K562 (cell line): ENCODE results near the gene CHML. TPM values are rescaled to one million over a fixed set of nuclear protein-coding genes. Genes with fewer than 3 reads are reported as not detected.
A peak's percentile ranks its signal among the peaks of the same experiment; 100 is the strongest.

Source experiments
- ATAC-seq: fragments of 200-7000 bp; cut with Tn5 transposase; 3 replicates; pipeline ENCODE4 v1.9.1; 2020; ENCODE audit warnings: moderate library complexity
- BruUV-seq: library from RNA; stranded (reverse); fragments of 400-500 nt; replicated peaks from 2 replicates; lab custom pipeline; 2021; lab: Mats Ljungman, UMichigan
- CTCF ChIA-PET: fragments of 300-600 bp; formaldehyde crosslinking; extraction: SDS; loops from one replicate; lab custom pipeline; 2021; ENCODE audit warnings: low intra/inter-chr PET ratio; lab: Yijun Ruan, JAX
- POLR2A ChIA-PET: fragments of 300-600, 350-650 bp; sonication (Branson Sonifier 250); formaldehyde crosslinking; extraction: SDS; loops from one replicate; lab custom pipeline; 2021; ENCODE audit warnings: antibody characterized with exemption, inconsistent platforms; lab: Yijun Ruan, JAX
- DNase-seq, 4 experiments: peaks; one replicate each; pipeline versions ENCODE4 v3.0.0 to v3.0.0-alpha.2; 2011 to 2018; ENCODE audit warnings: low spot score in 3 of 4, mixed read lengths in 3 of 4; ENCODE audit errors: extremely low read depth in 1 of 4
- FAIRE-seq: peaks from 2 replicates; lab custom pipeline; 2011; peaks lifted over from hg19 to GRCh38; lab: Jason Lieb, UNC
- H2AFZ ChIP-seq: 2 replicates; pipeline ENCODE4 v1.6.0; 2011; ENCODE audit warnings: low read depth, low read length, control low read depth, inconsistent platforms
- H3K27ac ChIP-seq: fragments of 200-600 bp; 3 replicates; pipeline ENCODE4 v1.8.0; 2011; ENCODE audit warnings: low read depth, mild to moderate bottlenecking, control low read depth, inconsistent platforms, low read length, moderate library complexity, mixed read lengths; ENCODE audit errors: extremely low read depth
- H3K27me3 ChIP-seq, 2 experiments: fragments of 300-600 bp in 1 of 2; 2 replicates in 1 of 2; 3 replicates in 1 of 2; pipeline versions ENCODE4 v1.6.0 to v1.8.0; 2011; ENCODE audit warnings: inconsistent platforms in 2 of 2, low read length in 2 of 2, mild to moderate bottlenecking in 1 of 2, mixed read lengths in 1 of 2, moderate library complexity in 1 of 2; ENCODE audit not compliant: control insufficient read depth in 2 of 2, insufficient read depth in 2 of 2
- H3K36me3 ChIP-seq: fragments of 300-600 bp; 3 replicates; pipeline ENCODE4 v1.8.0; 2011; ENCODE audit warnings: mild to moderate bottlenecking, low read length, inconsistent platforms; ENCODE audit not compliant: control insufficient read depth, insufficient read depth
- H3K4me1 ChIP-seq, 2 experiments: fragments of 200-600 bp in 1 of 2; replicated peaks in 1 of 2; 2 replicates in 1 of 2; 3 replicates in 1 of 2; pipeline versions ENCODE4 v1.5.1 to v1.8.0; 2011; ENCODE audit warnings: inconsistent platforms in 2 of 2, low read length in 2 of 2, mild to moderate bottlenecking in 1 of 2, mixed read lengths in 1 of 2, moderate library complexity in 1 of 2; ENCODE audit not compliant: control insufficient read depth in 2 of 2, insufficient read depth in 2 of 2
- H3K4me2 ChIP-seq: 2 replicates; pipeline ENCODE4 v1.6.1; 2011; ENCODE audit warnings: low read length, control low read depth, inconsistent platforms, mixed read lengths; ENCODE audit not compliant: insufficient read depth
- H3K4me3 ChIP-seq: fragments of 200-600 bp; sonication (generic), shearing (Covaris generic); 2 replicates; pipeline ENCODE4 v1.5.1; 2016; ENCODE audit warnings: control low read depth, inconsistent platforms
- H3K79me2 ChIP-seq: fragments of 200-600 bp; 3 replicates; pipeline ENCODE4 v1.8.0; 2011; ENCODE audit warnings: low read length, inconsistent platforms; ENCODE audit not compliant: control insufficient read depth, insufficient read depth
- H3K9ac ChIP-seq, 2 experiments: 2 replicates each; pipeline versions ENCODE4 v1.6.0 to v1.6.1; 2011; ENCODE audit warnings: low read depth in 2 of 2, low read length in 2 of 2, control low read depth in 1 of 2, inconsistent platforms in 1 of 2, mild to moderate bottlenecking in 1 of 2, mixed read lengths in 1 of 2; ENCODE audit not compliant: insufficient read depth in 1 of 2
- H3K9me1 ChIP-seq: one replicate; pipeline ENCODE4 v1.6.0; 2011; ENCODE audit warnings: inconsistent platforms, mild to moderate bottlenecking, low read length, moderate library complexity; ENCODE audit not compliant: control insufficient read depth, insufficient read depth
- H3K9me3 ChIP-seq: replicated peaks from 2 replicates; pipeline ENCODE4 v1.5.1; 2011; ENCODE audit warnings: low read depth, low read length, inconsistent platforms; ENCODE audit not compliant: control insufficient read depth, insufficient read depth
- H4K20me1 ChIP-seq: replicated peaks from 2 replicates; pipeline ENCODE4 v1.6.1; 2011; ENCODE audit warnings: low read length, inconsistent platforms, mixed read lengths; ENCODE audit not compliant: control insufficient read depth, insufficient read depth
- ATF1 ChIP-seq, 2 experiments: fragments of 450-650 bp in 1 of 2; IDR thresholded peaks; 2 replicates each; pipeline ENCODE4 v1.6.1; 2016; ENCODE audit warnings: missing compliant biosample characterization in 1 of 2, missing genetic modification characterization in 1 of 2
- CC2D1A ChIP-seq: fragments of 450-650 bp; IDR thresholded peaks from 2 replicates; pipeline ENCODE4 v1.6.1; 2017; ENCODE audit warnings: mild to moderate bottlenecking
- DNMT1 ChIP-seq: fragments of 450-650 bp; IDR thresholded peaks from 2 replicates; pipeline ENCODE4 v1.6.1; 2016; ENCODE audit warnings: antibody characterized with exemption, mild to moderate bottlenecking
- FOS ChIP-seq: IDR thresholded peaks from 3 replicates; pipeline ENCODE4 v1.6.1; 2011; ENCODE audit not compliant: insufficient read length; ENCODE audit errors: extremely low read depth
- ID3 ChIP-seq, 2 experiments: fragments of 250-450 bp in 1 of 2; fragments of 450-650 bp in 1 of 2; sonication (Bioruptor Pico) in 1 of 2; IDR thresholded peaks; 2 replicates each; pipeline versions ENCODE4 v1.6.1 to v1.8.0; 2016 to 2021; ENCODE audit warnings: mild to moderate bottlenecking in 2 of 2, moderate library complexity in 2 of 2, missing compliant biosample characterization in 1 of 2, missing genetic modification characterization in 1 of 2
- MXI1 ChIP-seq: IDR thresholded peaks from 2 replicates; pipeline ENCODE4 v1.6.1; 2011; ENCODE audit warnings: low read depth, mild to moderate bottlenecking, improper control_type of control experiment, low read length
- POLR3G ChIP-seq: IDR thresholded peaks from 2 replicates; pipeline ENCODE4 v1.6.1; 2011; ENCODE audit not compliant: insufficient read length, insufficient replicate concordance; ENCODE audit errors: extremely low read depth
- RERE ChIP-seq: sonication (generic); formaldehyde crosslinking; IDR thresholded peaks from 2 replicates; pipeline ENCODE4 v1.8.0; 2023; ENCODE audit warnings: missing genetic modification reagents, mild to moderate bottlenecking, borderline replicate concordance
- SRSF3 ChIP-seq: fragments of 200-400 bp; formaldehyde crosslinking; IDR thresholded peaks from 2 replicates; pipeline ENCODE4 v1.6.1; 2016; ENCODE audit warnings: mild to moderate bottlenecking, low read length, moderate library complexity; ENCODE audit not compliant: insufficient read depth
- SRSF7 ChIP-seq: fragments of 200-400 bp; formaldehyde crosslinking; optimal IDR thresholded peaks from 2 replicates; pipeline ENCODE3; 2017; ENCODE audit warnings: mild to moderate bottlenecking, low read depth, low read length
- TFE3 ChIP-seq: fragments of 450-650 bp; formaldehyde crosslinking; IDR thresholded peaks from 2 replicates; pipeline ENCODE4 v1.4.0; 2020; ENCODE audit warnings: mild to moderate bottlenecking, mixed read lengths
- TRIM24 ChIP-seq, 2 experiments: fragments of 450-650 bp; IDR thresholded peaks; 2 replicates each; pipeline ENCODE4 v1.6.1; 2016
- TSC22D4 ChIP-seq: fragments of 450-650 bp; IDR thresholded peaks from 2 replicates; pipeline ENCODE4 v1.6.1; 2016; ENCODE audit warnings: missing genetic modification characterization, missing biosample characterization, control low read depth
- XRCC3 ChIP-seq: fragments of 450-650 bp; IDR thresholded peaks from 2 replicates; pipeline ENCODE4 v1.6.1; 2017; ENCODE audit warnings: mild to moderate bottlenecking, moderate library complexity
- ZNF324 ChIP-seq: fragments of 250-450 bp; sonication (Bioruptor Pico); IDR thresholded peaks from 2 replicates; pipeline ENCODE4 v1.4.0; 2020; ENCODE audit warnings: mild to moderate bottlenecking
- WGBS: fragments of 100-300 bp; shearing (Covaris generic); methylation state at CpG from one replicate; pipeline ENCODE4 v1.1.6; 2016; ENCODE audit warnings: low coverage, mixed read lengths; ENCODE audit not compliant: insufficient coverage; ENCODE audit errors: missing lambda C conversion rate; 5-methylcytosine and 5-hydroxymethylcytosine counted together
- in situ Hi-C: fragments of 300-500 bp; cut with MboI; formaldehyde crosslinking; loops from 4 replicates; pipeline ENCODE4 v1.15.0; 2018; ENCODE audit warnings: inconsistent platforms, mixed read lengths
- intact Hi-C: fragments of 100-400 bp; cut with micrococcal nuclease; formaldehyde crosslinking; loops from 2 replicates; pipeline ENCODE4 v1.14.2; 2022
- polyA plus RNA-seq, 8 experiments: library from polyadenylated mRNA; depleted of rRNA in 4 of 8; stranded (reverse) in 5 of 8; unstranded in 3 of 8; fragments of >200 nt; fragmentation: Nextera tagmentation in 2 of 8; fragmentation: Illumina TruSeq in 1 of 8; extraction: Ambion mirVana in 2 of 8; extraction: Trizol in 1 of 8; gene quantifications; 2 replicates each; pipeline versions ENCODE4 v1.2.1 to v1.2.3, GENCODE V29; 2011 to 2014; ENCODE audit warnings: inconsistent platforms in 1 of 8, missing spikeins in 1 of 8
- total RNA-seq, 7 experiments: library from RNA; depleted of rRNA in 6 of 7; stranded (reverse); fragments of >200 nt in 6 of 7; fragmentation: Illumina TruSeq in 2 of 7; extraction: Trizol in 2 of 7; gene quantifications; 2 replicates each; pipeline versions ENCODE4 v1.2.1 to v1.2.3, GENCODE V29; 2011 to 2021; ENCODE audit warnings: low replicate concordance in 1 of 7

CHML gene
- total and polyA plus RNA-seq, 9 of the 15 experiments (the other 6 are each of a cell fraction or from before 2014, with no cell fraction given), result 13.0 to 88.3 (median 62.8) TPM

- intact Hi-C loops, result loop anchor here (1.0 to 2.0 kb wide), 7 partner anchors 16 to 406 kb away; no protein-coding TSS in a partner anchor
- no peaks in the 10 kb centered on the region for H4K20me1 ChIP-seq
- H3K4me2 ChIP-seq, result peak overlapping the region; percentile 13; the same call in 1 of the 2 replicates
- no TSS peak for BruUV-seq
- no peaks in the 10 kb centered on the region for H3K36me3 ChIP-seq
- POLR2A ChIA-PET, result interaction anchor here (0.6 to 1.4 kb wide), 9 partner anchors 12 to 343 kb away, joined by 3 to 5 read pairs (median 3); no protein-coding TSS in a partner anchor
- no peak overlapping the region for H3K27ac ChIP-seq
- H3K79me2 ChIP-seq, result no peaks in the 10 kb centered on the region
- no peaks in the 10 kb centered on the region for H3K9me1 ChIP-seq
- H3K4me3 ChIP-seq, result no peak overlapping the region
- CTCF ChIA-PET, result interaction anchor here (0.5 to 2.8 kb wide), 10 partner anchors 16 to 406 kb away, joined by 3 to 25 read pairs (median 4); partner anchors contain the start of gene MAP1LC3C
- H3K9ac ChIP-seq, result no peak overlapping the region
- in situ Hi-C loops, result loop anchor here (25.0 kb wide), 1 partner anchor 376 kb away; the partner anchor contains the start of gene MAP1LC3C
- DNase-seq (peak; percentile 61 to 90 (median 70)), ATAC-seq (peak; percentile 93), FAIRE-seq (peak; percentile 78)
- 4% methylated on average over 3 of the region's 3 CpGs for WGBS
- no peaks in the 10 kb centered on the region for H3K27me3 ChIP-seq
- H3K4me1 ChIP-seq, result peaks cover 7 to 24% of the 10 kb centered on the region in 2 experiments
- H2AFZ ChIP-seq, result peak overlapping the region; percentile 51
- no peaks in the 10 kb centered on the region for H3K9me3 ChIP-seq
- TF ChIP-seq TSC22D4 (tag), result no peak
- TF ChIP-seq ID3 (CRISPR knock-in tag; IDR thresholded peaks at IDR 0.05), result no peak
- TF ChIP-seq ID3 (tag; IDR thresholded peaks at IDR 0.05), result peak; percentile 81
- peak in 1 of 2 experiments; percentile 74; a peak in 2 of 4 replicates for TF ChIP-seq TRIM24 (IDR thresholded peaks at IDR 0.05)
- no peak for TF ChIP-seq ATF1 (CRISPR knock-in tag; IDR thresholded peaks at IDR 0.05)
- peak; percentile 44; the same call in 1 of the 2 replicates for TF ChIP-seq ATF1 (tag; IDR thresholded peaks at IDR 0.05)
- no peak for TF ChIP-seq TFE3 (CRISPR knock-in tag)
- no peak for TF ChIP-seq POLR3G
- TF ChIP-seq DNMT1, result no peak
- TF ChIP-seq ZNF324, result no peak
- no peak for TF ChIP-seq SRSF7
- no peak for TF ChIP-seq RERE (CRISPR knock-in tag)
- peak; percentile 80 for TF ChIP-seq CC2D1A
- peak; percentile 76 for TF ChIP-seq MXI1
- TF ChIP-seq FOS, result no peak
- no peak for TF ChIP-seq SRSF3
- TF ChIP-seq XRCC3, result no peak
Observed at GRCh38 chr1:241611063-241611462, 29.1 kb downstream of the CHML start.
